GM12878 (cell line): ENCODE measurements around the gene GPR137B. TPM values are rescaled to one million over a fixed set of nuclear protein-coding genes. Genes with fewer than 3 reads are reported as not detected.

Source experiments
- BCL11A ChIP-seq: IDR thresholded peaks from 2 replicates; pipeline ENCODE4 v1.6.1; 2011; ENCODE audit warnings: low read depth, low read length
- CREB1 ChIP-seq: IDR thresholded peaks from 2 replicates; pipeline ENCODE4 v1.6.1; 2012; ENCODE audit warnings: low read depth, mild to moderate bottlenecking, inconsistent platforms
- JUND ChIP-seq: IDR thresholded peaks from 2 replicates; pipeline ENCODE4 v1.6.1; 2012; ENCODE audit warnings: low read depth, mild to moderate bottlenecking, low read length, improper control_type of control experiment, moderate library complexity
- MYB ChIP-seq: fragments of 150-350 bp; IDR thresholded peaks from 2 replicates; pipeline ENCODE4 v1.6.1; 2014; ENCODE audit warnings: mild to moderate bottlenecking, low read depth, low read length, borderline replicate concordance
- NFXL1 ChIP-seq: fragments of 450-650 bp; IDR thresholded peaks from 2 replicates; pipeline ENCODE4 v1.6.1; 2017; ENCODE audit warnings: antibody characterized with exemption, mild to moderate bottlenecking, borderline replicate concordance
- NR2C1 ChIP-seq: fragments of 450-650 bp; IDR thresholded peaks from 2 replicates; pipeline ENCODE4 v1.6.1; 2017; ENCODE audit warnings: antibody characterized with exemption, mild to moderate bottlenecking, moderate library complexity
- ZNF622 ChIP-seq: fragments of 450-650 bp; IDR thresholded peaks from 2 replicates; pipeline ENCODE4 v1.6.1; 2017; ENCODE audit warnings: mild to moderate bottlenecking, inconsistent platforms
- polyA plus RNA-seq, 11 experiments: library from polyadenylated mRNA; depleted of rRNA in 4 of 11; unstranded in 6 of 11; stranded (reverse) in 5 of 11; fragments of >200 nt; fragmentation: Nextera tagmentation in 4 of 11; fragmentation: Illumina TruSeq in 1 of 11; extraction: Ambion mirVana in 4 of 11; extraction: Trizol in 1 of 11; gene quantifications; 1 replicate in 1 of 11; 2 replicates in 10 of 11; pipeline versions ENCODE4 v1.2.1 to v1.2.3, GENCODE V29; 2011 to 2016; ENCODE audit warnings: inconsistent platforms in 2 of 11, missing spikeins in 2 of 11, low read depth in 1 of 11
- total RNA-seq, 4 experiments: library from RNA; depleted of rRNA in 3 of 4; stranded (reverse); fragments of >200 nt in 3 of 4; fragmentation: Illumina TruSeq in 1 of 4; extraction: Trizol in 1 of 4; gene quantifications; 2 replicates each; pipeline versions ENCODE4 v1.2.1 to v1.2.3, GENCODE V29; 2013 to 2021
- TF ChIP-seq, protein P1 (sequence below): IDR thresholded peaks from 2 replicates; pipeline ENCODE4 v1.6.1; 2012; ENCODE audit warnings: low read depth, low read length, improper control_type of control experiment
- TF ChIP-seq, protein P2 (sequence below): fragments of 150-350 bp; IDR thresholded peaks from 2 replicates; pipeline ENCODE4 v1.6.1; 2014; ENCODE audit warnings: mild to moderate bottlenecking, low read depth, low read length
- TF ChIP-seq, protein P3 (sequence below): fragments of 450-650 bp; IDR thresholded peaks from 2 replicates; pipeline ENCODE4 v1.6.1; 2017; ENCODE audit warnings: mild to moderate bottlenecking, low read depth, inconsistent platforms; ENCODE audit not compliant: poor library complexity, severe bottlenecking

Gene GPR137B
- total and polyA plus RNA-seq, 10 of the 15 experiments (the other 5 are each of a cell fraction or from before 2014, with no cell fraction given) = 5.4 to 20.8 (median 12.5) TPM

DNA sequence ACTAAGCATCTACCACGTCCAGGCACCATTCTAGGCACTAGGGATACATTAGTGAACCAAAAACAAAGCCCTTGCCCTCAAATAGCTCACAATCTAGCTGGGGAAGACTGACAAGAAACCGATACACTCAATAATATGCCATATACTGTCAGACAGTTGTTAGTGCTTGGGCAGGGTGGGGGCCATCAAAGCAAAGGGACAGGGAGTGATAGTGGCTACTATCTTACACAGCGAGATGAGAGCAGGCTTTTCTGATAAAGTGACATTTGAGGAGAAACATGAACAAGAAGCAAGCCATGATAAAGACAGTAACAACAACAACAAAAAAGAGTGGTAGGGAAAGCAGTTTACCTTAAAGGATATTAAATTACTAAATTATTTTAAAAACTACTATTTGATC, 98.3 kb downstream of the GPR137B start (continued):
- TF ChIP-seq NFXL1 = no peak
- no peak for TF ChIP-seq NR2C1
- no peak for TF ChIP-seq BCL11A
- TF ChIP-seq, protein P1, sequence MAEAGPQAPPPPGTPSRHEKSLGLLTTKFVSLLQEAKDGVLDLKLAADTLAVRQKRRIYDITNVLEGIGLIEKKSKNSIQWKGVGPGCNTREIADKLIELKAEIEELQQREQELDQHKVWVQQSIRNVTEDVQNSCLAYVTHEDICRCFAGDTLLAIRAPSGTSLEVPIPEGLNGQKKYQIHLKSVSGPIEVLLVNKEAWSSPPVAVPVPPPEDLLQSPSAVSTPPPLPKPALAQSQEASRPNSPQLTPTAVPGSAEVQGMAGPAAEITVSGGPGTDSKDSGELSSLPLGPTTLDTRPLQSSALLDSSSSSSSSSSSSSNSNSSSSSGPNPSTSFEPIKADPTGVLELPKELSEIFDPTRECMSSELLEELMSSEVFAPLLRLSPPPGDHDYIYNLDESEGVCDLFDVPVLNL = no peak
- TF ChIP-seq, protein P2, sequence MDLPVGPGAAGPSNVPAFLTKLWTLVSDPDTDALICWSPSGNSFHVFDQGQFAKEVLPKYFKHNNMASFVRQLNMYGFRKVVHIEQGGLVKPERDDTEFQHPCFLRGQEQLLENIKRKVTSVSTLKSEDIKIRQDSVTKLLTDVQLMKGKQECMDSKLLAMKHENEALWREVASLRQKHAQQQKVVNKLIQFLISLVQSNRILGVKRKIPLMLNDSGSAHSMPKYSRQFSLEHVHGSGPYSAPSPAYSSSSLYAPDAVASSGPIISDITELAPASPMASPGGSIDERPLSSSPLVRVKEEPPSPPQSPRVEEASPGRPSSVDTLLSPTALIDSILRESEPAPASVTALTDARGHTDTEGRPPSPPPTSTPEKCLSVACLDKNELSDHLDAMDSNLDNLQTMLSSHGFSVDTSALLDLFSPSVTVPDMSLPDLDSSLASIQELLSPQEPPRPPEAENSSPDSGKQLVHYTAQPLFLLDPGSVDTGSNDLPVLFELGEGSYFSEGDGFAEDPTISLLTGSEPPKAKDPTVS = no peak
- no peak for TF ChIP-seq MYB
- no peak for TF ChIP-seq ZNF622
- TF ChIP-seq JUND = no peak
- no peak for TF ChIP-seq CREB1
- TF ChIP-seq, protein P3, sequence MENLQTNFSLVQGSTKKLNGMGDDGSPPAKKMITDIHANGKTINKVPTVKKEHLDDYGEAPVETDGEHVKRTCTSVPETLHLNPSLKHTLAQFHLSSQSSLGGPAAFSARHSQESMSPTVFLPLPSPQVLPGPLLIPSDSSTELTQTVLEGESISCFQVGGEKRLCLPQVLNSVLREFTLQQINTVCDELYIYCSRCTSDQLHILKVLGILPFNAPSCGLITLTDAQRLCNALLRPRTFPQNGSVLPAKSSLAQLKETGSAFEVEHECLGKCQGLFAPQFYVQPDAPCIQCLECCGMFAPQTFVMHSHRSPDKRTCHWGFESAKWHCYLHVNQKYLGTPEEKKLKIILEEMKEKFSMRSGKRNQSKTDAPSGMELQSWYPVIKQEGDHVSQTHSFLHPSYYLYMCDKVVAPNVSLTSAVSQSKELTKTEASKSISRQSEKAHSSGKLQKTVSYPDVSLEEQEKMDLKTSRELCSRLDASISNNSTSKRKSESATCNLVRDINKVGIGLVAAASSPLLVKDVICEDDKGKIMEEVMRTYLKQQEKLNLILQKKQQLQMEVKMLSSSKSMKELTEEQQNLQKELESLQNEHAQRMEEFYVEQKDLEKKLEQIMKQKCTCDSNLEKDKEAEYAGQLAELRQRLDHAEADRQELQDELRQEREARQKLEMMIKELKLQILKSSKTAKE = no peak
